HCT116 (cell line): ENCODE measurements around the gene SNX20. TPM values are rescaled to one million over a fixed set of nuclear protein-coding genes. Genes with fewer than 3 reads are reported as not detected.

Experiments
- ATAC-seq: fragments of 200-7000 bp; cut with Tn5 transposase; 2 replicates; pipeline ENCODE4 v1.9.1; 2020; ENCODE audit warnings: mild to moderate bottlenecking, moderate library complexity
- BruUV-seq: library from RNA; stranded (reverse); fragments of 400-500 nt; replicated peaks from 2 replicates; lab custom pipeline; 2021; lab: Mats Ljungman, UMichigan
- CTCF ChIA-PET: fragments of 300-600 bp; sonication (Branson Sonifier 250); formaldehyde crosslinking; loops from one replicate; lab custom pipeline; 2021; ENCODE audit warnings: antibody characterized with exemption; lab: Charles Lee
- POLR2A ChIA-PET: fragments of 300-600, 350-600 bp; sonication (Branson Sonifier 250); formaldehyde crosslinking; loops from one replicate; lab custom pipeline; 2021; ENCODE audit warnings: antibody characterized with exemption; lab: Charles Lee
- RAD21 ChIA-PET, 2 experiments: fragments of 300-600 bp; sonication (Branson Sonifier 250); formaldehyde crosslinking; loops; one replicate each; lab custom pipeline; 2023; ENCODE audit warnings: low total read pairs in 2 of 2; ENCODE audit not compliant: uncharacterized antibody in 2 of 2, unreplicated experiment in 2 of 2, low non-redundant PET in 1 of 2; lab: Charles Lee
- DNase-seq: peaks from one replicate; pipeline ENCODE4 v3.0.0-alpha.2; 2010; ENCODE audit warnings: low read depth, low spot score
- H2AFZ ChIP-seq: fragments of 200-600 bp; shearing (Covaris generic), sonication (generic); 2 replicates; pipeline ENCODE4 v1.6.1; 2017; ENCODE audit warnings: low read depth, mixed run types, mixed read lengths, antibody characterized with exemption, low read length; ENCODE audit not compliant: poor library complexity, severe bottlenecking
- H3K27ac ChIP-seq: 2 replicates; pipeline ENCODE4 v1.5.1; 2012; ENCODE audit warnings: low read depth, low read length
- H3K27me3 ChIP-seq: fragments of 200-600 bp; sonication (generic); 2 replicates; pipeline ENCODE4 v1.6.1; 2016; ENCODE audit warnings: mixed run types, low read length, mixed read lengths; ENCODE audit not compliant: insufficient read depth
- H3K36me3 ChIP-seq, 2 experiments: fragments of 200-500 bp in 1 of 2; fragments of 200-600 bp in 1 of 2; sonication (Bioruptor generic) in 1 of 2; sonication (generic) in 1 of 2; 2 replicates each; pipeline versions ENCODE4 v1.5.1 to v1.6.1; 2014 to 2016; ENCODE audit warnings: low read length in 2 of 2, inconsistent platforms in 1 of 2, mixed read lengths in 1 of 2, mixed run types in 1 of 2; ENCODE audit not compliant: insufficient read depth in 2 of 2, control insufficient read depth in 1 of 2
- H3K4me1 ChIP-seq, 2 experiments: fragments of 200-600 bp in 1 of 2; sonication (generic) in 1 of 2; 2 replicates each; pipeline versions ENCODE4 v1.5.1 to v1.6.1; 2012 to 2017; ENCODE audit warnings: low read length in 2 of 2, inconsistent platforms in 1 of 2, mild to moderate bottlenecking in 1 of 2, mixed read lengths in 1 of 2, mixed run types in 1 of 2, moderate library complexity in 1 of 2; ENCODE audit not compliant: insufficient read depth in 2 of 2, control insufficient read depth in 1 of 2
- H3K4me2 ChIP-seq: fragments of 200-600 bp; sonication (generic); 2 replicates; pipeline ENCODE4 v1.6.1; 2017; ENCODE audit warnings: mixed run types, low read length, mixed read lengths
- H3K4me3 ChIP-seq, 2 experiments: fragments of 200-600 bp in 1 of 2; sonication (generic) in 1 of 2; replicated peaks in 1 of 2; 2 replicates each; pipeline ENCODE4 v1.5.1; 2011 to 2016; ENCODE audit warnings: low read length in 2 of 2, control low read depth in 1 of 2, low read depth in 1 of 2, mild to moderate bottlenecking in 1 of 2, mixed read lengths in 1 of 2, mixed run types in 1 of 2
- H3K79me2 ChIP-seq: fragments of 200-600 bp; sonication (generic); 2 replicates; pipeline ENCODE4 v1.6.1; 2017; ENCODE audit warnings: mild to moderate bottlenecking, mixed run types, low read length, moderate library complexity, mixed read lengths; ENCODE audit not compliant: insufficient read depth
- H3K9ac ChIP-seq: fragments of 200-600 bp; sonication (generic); 2 replicates; pipeline ENCODE4 v1.6.1; 2016; ENCODE audit warnings: low read length, mixed read lengths
- H3K9me2 ChIP-seq: fragments of 200-600 bp; sonication (generic), shearing (Covaris generic); 2 replicates; pipeline ENCODE4 v1.6.1; 2017; ENCODE audit warnings: mixed run types, mild to moderate bottlenecking, moderate library complexity; ENCODE audit not compliant: insufficient read depth
- H3K9me3 ChIP-seq, 2 experiments: fragments of 200-500 bp in 1 of 2; fragments of 200-600 bp in 1 of 2; sonication (Bioruptor generic) in 1 of 2; sonication (generic) in 1 of 2; 2 replicates each; pipeline ENCODE4 v1.6.1; 2014 to 2017; ENCODE audit warnings: low read length in 2 of 2, mixed read lengths in 2 of 2, inconsistent platforms in 1 of 2, low read depth in 1 of 2, mild to moderate bottlenecking in 1 of 2, mixed run types in 1 of 2, moderate library complexity in 1 of 2; ENCODE audit not compliant: control insufficient read depth in 1 of 2, insufficient read depth in 1 of 2
- H4K20me1 ChIP-seq: fragments of 200-600 bp; sonication (generic), shearing (Covaris generic); 2 replicates; pipeline ENCODE4 v1.6.1; 2017; ENCODE audit warnings: mixed run types, mild to moderate bottlenecking, moderate library complexity; ENCODE audit not compliant: insufficient read depth
- ATF3 ChIP-seq: IDR thresholded peaks from 2 replicates; pipeline ENCODE4 v1.6.1; 2012
- CTCF ChIP-seq, 3 experiments: fragments of 200-600 bp in 1 of 3; sonication (generic) in 1 of 3; IDR thresholded peaks in 2 of 3; conservative IDR thresholded peaks in 1 of 3; 2 replicates each; pipeline ENCODE4 v1.5.1; 2012 to 2017; ENCODE audit warnings: low read depth in 2 of 3, low read length in 2 of 3, antibody characterized with exemption in 1 of 3, borderline replicate concordance in 1 of 3, control low read depth in 1 of 3, mild to moderate bottlenecking in 1 of 3, mixed read lengths in 1 of 3, mixed run types in 1 of 3, moderate library complexity in 1 of 3; ENCODE audit not compliant: insufficient read depth in 1 of 3
- EGR1 ChIP-seq: IDR thresholded peaks from 2 replicates; pipeline ENCODE4 v1.6.1; 2012; ENCODE audit warnings: low read depth
- ELF1 ChIP-seq: IDR thresholded peaks from 2 replicates; pipeline ENCODE4 v1.6.1; 2012; ENCODE audit warnings: low read depth, borderline replicate concordance
- EZH2 ChIP-seq: fragments of 200-600 bp; sonication (generic); IDR thresholded peaks from 2 replicates; pipeline ENCODE4 v1.6.1; 2017; ENCODE audit warnings: antibody characterized with exemption, mixed run types
- EZH2phosphoT487 ChIP-seq: fragments of 200-600 bp; IDR thresholded peaks from 2 replicates; pipeline ENCODE4 v1.6.1; 2018; ENCODE audit warnings: antibody characterized with exemption, borderline replicate concordance
- JUND ChIP-seq: IDR thresholded peaks from 2 replicates; pipeline ENCODE4 v1.6.1; 2012
- POLR2A ChIP-seq: IDR thresholded peaks from 2 replicates; pipeline ENCODE4 v1.7.0; 2011; ENCODE audit warnings: borderline replicate concordance; ENCODE audit not compliant: insufficient read depth, insufficient read length; ENCODE audit errors: extremely low read depth
- POLR2AphosphoS5 ChIP-seq: IDR thresholded peaks from 2 replicates; pipeline ENCODE4 v1.6.1; 2011; ENCODE audit warnings: mild to moderate bottlenecking, low read depth, low read length, moderate library complexity
- RAD21 ChIP-seq: IDR thresholded peaks from 2 replicates; pipeline ENCODE4 v1.6.1; 2012; ENCODE audit warnings: low read depth, mild to moderate bottlenecking
- REST ChIP-seq: IDR thresholded peaks from 2 replicates; pipeline ENCODE4 v1.6.1; 2012; ENCODE audit warnings: low read depth
- SP1 ChIP-seq: IDR thresholded peaks from 2 replicates; pipeline ENCODE4 v1.6.1; 2012; ENCODE audit warnings: low read depth
- TCF7L2 ChIP-seq: IDR thresholded peaks from 2 replicates; pipeline ENCODE4 v1.7.0; 2011; ENCODE audit warnings: borderline replicate concordance, inconsistent platforms; ENCODE audit not compliant: insufficient read depth, insufficient read length; ENCODE audit errors: extremely low read depth
- ZBTB33 ChIP-seq: IDR thresholded peaks from 2 replicates; pipeline ENCODE4 v1.6.1; 2011; ENCODE audit warnings: mild to moderate bottlenecking, low read length, moderate library complexity; ENCODE audit not compliant: insufficient replicate concordance; ENCODE audit errors: extremely low read depth
- intact Hi-C: fragments of 100-400 bp; cut with micrococcal nuclease; formaldehyde crosslinking; loops from 2 replicates; pipeline ENCODE4 v1.10.0; 2022
- total RNA-seq: library from RNA; stranded (reverse); gene quantifications from one replicate; pipeline ENCODE4 v1.2.1, GENCODE V29; 2021; ENCODE audit not compliant: unreplicated experiment

The SNX20 gene
- total RNA-seq, 1 experiment from 2014 or later: 0.07 TPM

- no peak for TF ChIP-seq CTCF (IDR thresholded peaks at IDR 0.05 in 2 of 3, conservative IDR thresholded peaks at IDR 0.05 in 1 of 3; ENCODE audit: borderline replicate concordance in 1 of 3, insufficient read depth in 1 of 3, low read depth in 2 of 3, low read length in 2 of 3)
- TF ChIP-seq, all 23 proteins: peak for 0
Observed at GRCh38 chr16:50659806-50660205, 21.3 kb downstream of the SNX20 start (continued).

GRCh38 chr16:50657241-50657640 lies 23.9 kb downstream of the SNX20 start:
- ChIA-PET CTCF (interaction anchor here (2.0 kb wide), 1 partner anchor 8 kb away, joined by 4 read pairs; no protein-coding TSS in a partner anchor), RAD21 (no interaction called here), POLR2A (no interaction called here)
- ATAC-seq (no peak), DNase-seq (no peak)
- H3K4me3 ChIP-seq: no peak overlapping the region
- no peaks in the 10 kb centered on the region for H3K27me3 ChIP-seq
- intact Hi-C loops: no loop called here
- H3K4me2 ChIP-seq: no peak overlapping the region
- H2AFZ ChIP-seq: no peak overlapping the region
- H3K9me2 ChIP-seq: no peaks in the 10 kb centered on the region
- no peaks in the 10 kb centered on the region for H4K20me1 ChIP-seq
- no peak overlapping the region for H3K27ac ChIP-seq
- peaks cover 0 to under 1% of the 10 kb centered on the region in 2 experiments; a peak in 2 of 4 replicates for H3K9me3 ChIP-seq
- H3K36me3 ChIP-seq: no peaks in the 10 kb centered on the region
- BruUV-seq: no TSS peak
- no peaks in the 10 kb centered on the region for H3K79me2 ChIP-seq
- no peaks in the 10 kb centered on the region for H3K4me1 ChIP-seq
- no peak overlapping the region for H3K9ac ChIP-seq
- TF ChIP-seq TCF7L2 (no peak), JUND (no peak), ZBTB33 (no peak), POLR2A (no peak), EZH2 (no peak), EZH2phosphoT487 (no peak), EGR1 (no peak), REST (no peak), ATF3 (no peak), SP1 (no peak), RAD21 (no peak), POLR2AphosphoS5 (no peak), ELF1 (no peak), CTCF (IDR thresholded peaks at IDR 0.05 in 2 of 3, conservative IDR thresholded peaks at IDR 0.05 in 1 of 3; ENCODE audit: borderline replicate concordance in 1 of 3, insufficient read depth in 1 of 3, low read depth in 2 of 3, low read length in 2 of 3) (no peak)
